Esophagus squamous epithelium (tissue), 5 donors: ENCODE results near the gene PRKCZ. TPM values are rescaled to one million over a fixed set of nuclear protein-coding genes. Genes with fewer than 3 reads are reported as not detected.
A peak's percentile ranks its signal among the peaks of the same experiment; 100 is the strongest.

Experiments used
- DNase-seq: peaks from one replicate; lab custom pipeline; 2025; lab: John Stamatoyannopoulos, UW
- H3K27ac ChIP-seq, 4 donors: fragments of 200-600 bp; sonication (generic); one replicate each; pipeline ENCODE4 v1.5.1; 2016 to 2019; ENCODE audit warnings: mild to moderate bottlenecking in 1 of 4
- H3K27me3 ChIP-seq, 4 donors: fragments of 200-600 bp; sonication (generic); 1 replicate in 3 of 4; 2 replicates in 1 of 4; pipeline versions ENCODE4 v1.5.1 to v1.6.0; 2017 to 2021; ENCODE audit warnings: antibody characterized with exemption in 1 of 4
- H3K36me3 ChIP-seq, 3 donors: fragments of 200-600 bp; sonication (generic); one replicate each; pipeline ENCODE4 v1.5.1; 2016 to 2019
- H3K4me1 ChIP-seq, 3 donors: fragments of 200-600 bp; sonication (generic); one replicate each; pipeline ENCODE4 v1.5.1; 2017 to 2019
- H3K4me3 ChIP-seq, 4 donors: fragments of 200-600 bp; sonication (generic); 1 replicate in 3 of 4; 2 replicates in 1 of 4; pipeline ENCODE4 v1.5.1; 2016 to 2019; ENCODE audit warnings: mild to moderate bottlenecking in 2 of 4, moderate library complexity in 1 of 4
- H3K9me3 ChIP-seq, 3 donors: fragments of 200-600 bp; sonication (generic); one replicate each; pipeline ENCODE4 v1.5.1; 2016 to 2019
- POLR2A ChIP-seq, 4 donors: fragments of 450-650 bp; IDR thresholded peaks; one replicate each; pipeline ENCODE4 v1.6.1; 2017; ENCODE audit warnings: antibody characterized with exemption in 4 of 4, mild to moderate bottlenecking in 4 of 4, moderate library complexity in 3 of 4
- WGBS, 2 donors: methylation state at CpG; one replicate each; pipeline ENCODE4 v1.1.5; 2018; 5-methylcytosine and 5-hydroxymethylcytosine counted together
- intact Hi-C: fragments of 100-400 bp; cut with DNase I; formaldehyde crosslinking; loops from one replicate; pipeline ENCODE4 v1.15.0; 2022
- total RNA-seq, 4 donors: library from RNA; depleted of rRNA; stranded (reverse); fragments of >200 nt; gene quantifications; one replicate each; pipeline ENCODE4 v1.1.0, GENCODE V29; 2016
- TF ChIP-seq, protein P1 (sequence below), 6 experiments: fragments of 450-650 bp in 4 of 6; fragments of 200-600 bp in 2 of 6; sonication (generic) in 2 of 6; IDR thresholded peaks; one replicate each; pipeline ENCODE4 v1.5.1; 2016 to 2019; ENCODE audit warnings: antibody characterized with exemption in 6 of 6, mild to moderate bottlenecking in 4 of 6, moderate library complexity in 4 of 6
- donor health status: DM: yes; HTN: yes; CAD: no.

Gene PRKCZ
- total RNA-seq, 4 donors from 2014 or later: 14.5 to 23.8 (median 17.5) TPM

DNA sequence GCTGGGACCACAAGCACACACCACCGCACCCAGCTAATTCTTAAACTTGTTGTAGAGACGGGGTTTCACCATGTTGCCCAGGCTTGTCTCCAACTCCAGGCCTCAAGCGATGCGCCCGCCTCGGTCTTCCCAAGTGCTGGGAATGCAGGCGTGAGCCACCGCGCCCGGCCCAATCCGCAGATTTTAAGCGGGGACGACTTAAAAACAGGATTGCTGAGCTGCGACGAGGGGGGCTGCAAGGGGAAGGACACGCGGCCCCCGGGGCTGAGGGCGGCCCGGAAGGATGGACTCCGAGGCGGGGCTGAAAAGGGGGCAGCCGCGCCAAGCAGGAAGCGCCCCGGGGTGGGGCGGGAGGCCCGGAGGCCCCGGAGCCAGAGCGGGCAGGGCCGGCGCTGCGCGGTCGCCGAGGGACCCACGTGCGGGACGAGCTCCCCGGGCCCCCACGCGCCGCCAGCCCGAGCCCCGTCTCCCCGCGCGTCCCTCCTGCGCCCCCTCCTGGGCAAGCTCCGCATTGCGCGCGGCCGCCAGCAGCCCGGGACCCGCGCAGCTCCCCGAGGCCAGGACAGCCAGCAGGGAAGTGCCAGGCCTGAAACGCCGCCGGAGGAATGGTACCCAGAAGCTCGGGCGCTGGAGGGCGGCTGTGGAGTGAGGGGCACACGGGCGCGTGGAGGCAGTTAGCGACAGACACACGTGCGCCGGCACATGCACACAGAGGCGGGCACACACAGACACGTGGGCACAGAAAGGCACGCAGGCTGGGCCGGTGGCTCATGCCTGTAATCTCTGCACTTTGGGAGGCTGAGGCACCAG, 5.5 kb upstream of the PRKCZ start:
- intact Hi-C loops: loop anchor here (5.0 kb wide), 1 partner anchor 82 kb away; no protein-coding TSS in a partner anchor
- WGBS, 2 donors: 11 to 25% methylated on average over 7 to 12 of the region's 75 CpGs
- DNase-seq: no peak

DNA sequence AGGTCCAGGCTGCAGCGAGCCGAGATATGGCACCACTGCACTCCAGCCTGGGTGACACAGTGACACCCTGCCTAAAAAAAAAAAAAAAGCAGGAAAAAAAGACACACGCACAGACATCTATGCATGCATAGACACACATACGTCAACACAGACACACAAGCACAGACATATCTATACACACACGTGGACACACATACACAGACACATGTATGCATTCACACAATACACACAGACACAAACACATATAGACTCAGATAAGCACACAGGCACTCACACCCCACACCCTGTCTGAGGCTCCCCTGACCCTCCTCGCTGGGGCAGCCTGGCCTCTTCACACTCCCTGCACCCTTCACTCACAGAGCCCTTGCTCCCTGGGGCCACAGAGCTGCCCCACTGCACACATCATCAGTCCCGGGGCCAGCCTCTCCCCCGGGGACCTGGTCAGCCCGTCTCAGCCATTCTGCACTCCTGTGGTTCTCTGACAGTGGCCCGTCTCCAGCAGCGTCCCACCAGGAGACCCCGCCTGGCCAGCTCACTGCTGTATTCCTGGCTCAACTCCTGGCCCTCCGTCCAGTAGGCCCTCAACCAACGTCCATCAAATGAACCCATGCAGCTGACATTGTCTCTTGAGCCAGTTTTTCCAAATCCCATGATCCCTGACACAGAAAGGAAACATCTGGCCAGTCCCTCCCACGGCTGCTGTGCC, 4.6 kb upstream of the PRKCZ start:
- DNase-seq: no peak
- intact Hi-C loops: loop anchor here (5.0 kb wide), 1 partner anchor 83 kb away; no protein-coding TSS in a partner anchor
- Histone ChIP-seq H3K27me3 (peaks cover 0 to 79% (median 2%) of the 10 kb centered on the region in 4 donors), H3K9me3 (no peaks in the 10 kb centered on the region), H3K36me3 (no peaks in the 10 kb centered on the region), H3K4me1 (peaks cover 14 to 53% (median 20%) of the 10 kb centered on the region in 3 donors), H3K27ac (no peak overlapping the region), H3K4me3 (no peak overlapping the region)
- TF ChIP-seq, protein P1, sequence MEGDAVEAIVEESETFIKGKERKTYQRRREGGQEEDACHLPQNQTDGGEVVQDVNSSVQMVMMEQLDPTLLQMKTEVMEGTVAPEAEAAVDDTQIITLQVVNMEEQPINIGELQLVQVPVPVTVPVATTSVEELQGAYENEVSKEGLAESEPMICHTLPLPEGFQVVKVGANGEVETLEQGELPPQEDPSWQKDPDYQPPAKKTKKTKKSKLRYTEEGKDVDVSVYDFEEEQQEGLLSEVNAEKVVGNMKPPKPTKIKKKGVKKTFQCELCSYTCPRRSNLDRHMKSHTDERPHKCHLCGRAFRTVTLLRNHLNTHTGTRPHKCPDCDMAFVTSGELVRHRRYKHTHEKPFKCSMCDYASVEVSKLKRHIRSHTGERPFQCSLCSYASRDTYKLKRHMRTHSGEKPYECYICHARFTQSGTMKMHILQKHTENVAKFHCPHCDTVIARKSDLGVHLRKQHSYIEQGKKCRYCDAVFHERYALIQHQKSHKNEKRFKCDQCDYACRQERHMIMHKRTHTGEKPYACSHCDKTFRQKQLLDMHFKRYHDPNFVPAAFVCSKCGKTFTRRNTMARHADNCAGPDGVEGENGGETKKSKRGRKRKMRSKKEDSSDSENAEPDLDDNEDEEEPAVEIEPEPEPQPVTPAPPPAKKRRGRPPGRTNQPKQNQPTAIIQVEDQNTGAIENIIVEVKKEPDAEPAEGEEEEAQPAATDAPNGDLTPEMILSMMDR (IDR thresholded peaks at IDR 0.05): no peak
- no peak for TF ChIP-seq POLR2A (IDR thresholded peaks at IDR 0.05)
- 64% methylated on average over 14 to 15 of the region's 15 CpGs for WGBS, 2 donors

More for the DNA sequence above, 5.5 kb upstream of the PRKCZ start:
- peaks cover 12 to 45% (median 18%) of the 10 kb centered on the region in 3 donors for H3K4me1 ChIP-seq
- H3K9me3 ChIP-seq: no peaks in the 10 kb centered on the region
- H3K27ac ChIP-seq: peak overlapping the region in 2 of 4 donors; percentile 25 to 36
- H3K27me3 ChIP-seq: peaks cover 0 to 76% (median 2%) of the 10 kb centered on the region in 4 donors
- H3K36me3 ChIP-seq: no peaks in the 10 kb centered on the region
- no peak for TF ChIP-seq POLR2A (IDR thresholded peaks at IDR 0.05)
- TF ChIP-seq, protein P1 (IDR thresholded peaks at IDR 0.05): peak; percentile 67 to 97 (median 94)
- peak overlapping the region; percentile 22 to 64 (median 33) for H3K4me3 ChIP-seq

DNA sequence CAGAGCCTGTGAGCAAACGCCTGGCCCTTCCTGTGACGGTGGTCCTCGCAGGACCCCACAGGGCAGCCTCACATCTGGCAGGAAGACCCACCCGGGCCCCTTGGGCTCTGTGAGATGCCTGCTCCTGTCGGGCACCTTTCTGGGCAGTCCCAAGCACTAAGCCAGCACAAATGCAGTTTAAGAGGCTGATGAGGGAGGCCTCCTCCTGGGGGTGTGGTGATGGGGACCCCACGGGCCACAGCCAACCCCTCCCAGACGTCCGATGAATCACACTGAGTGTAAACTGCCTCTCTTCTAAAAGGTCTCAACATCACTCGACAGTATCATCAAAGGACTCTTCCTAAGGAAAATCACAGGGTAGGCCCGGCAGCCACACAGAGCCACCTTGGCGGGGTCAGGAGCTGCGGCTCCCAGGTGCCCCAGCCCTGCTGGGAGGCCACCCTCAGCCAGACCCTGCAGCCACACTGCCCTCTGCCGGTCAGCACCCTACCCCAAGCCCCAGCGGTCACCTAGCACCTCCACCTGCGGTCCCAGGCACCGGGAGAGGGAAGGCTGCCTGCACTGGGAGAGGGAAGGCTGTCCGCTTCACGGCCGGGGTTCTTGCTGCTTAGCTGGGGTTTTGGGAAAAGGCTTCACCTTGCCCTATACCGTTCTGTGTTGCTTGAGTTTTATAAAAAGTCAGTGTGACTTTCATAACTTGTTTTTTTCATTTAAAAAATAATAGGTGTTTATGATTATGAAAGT, 3.9 kb upstream of the PRKCZ start:
- peaks cover 0 to 79% (median 2%) of the 10 kb centered on the region in 4 donors for H3K27me3 ChIP-seq
- TF ChIP-seq POLR2A (IDR thresholded peaks at IDR 0.05): no peak
- TF ChIP-seq, protein P1 (IDR thresholded peaks at IDR 0.05): peak; percentile 44 to 66 (median 54)
- peaks cover 14 to 60% (median 20%) of the 10 kb centered on the region in 3 donors for H3K4me1 ChIP-seq
- no peaks in the 10 kb centered on the region for H3K36me3 ChIP-seq
- no peak for DNase-seq
- peak overlapping the region in 1 of 4 donors; percentile 13 for H3K27ac ChIP-seq
- no peak overlapping the region for H3K4me3 ChIP-seq
- no peaks in the 10 kb centered on the region for H3K9me3 ChIP-seq
- intact Hi-C loops: loop anchor here (5.0 kb wide), 1 partner anchor 84 kb away; no protein-coding TSS in a partner anchor
- 28 to 34% methylated on average over 4 to 10 of the region's 20 CpGs for WGBS, 2 donors

DNA sequence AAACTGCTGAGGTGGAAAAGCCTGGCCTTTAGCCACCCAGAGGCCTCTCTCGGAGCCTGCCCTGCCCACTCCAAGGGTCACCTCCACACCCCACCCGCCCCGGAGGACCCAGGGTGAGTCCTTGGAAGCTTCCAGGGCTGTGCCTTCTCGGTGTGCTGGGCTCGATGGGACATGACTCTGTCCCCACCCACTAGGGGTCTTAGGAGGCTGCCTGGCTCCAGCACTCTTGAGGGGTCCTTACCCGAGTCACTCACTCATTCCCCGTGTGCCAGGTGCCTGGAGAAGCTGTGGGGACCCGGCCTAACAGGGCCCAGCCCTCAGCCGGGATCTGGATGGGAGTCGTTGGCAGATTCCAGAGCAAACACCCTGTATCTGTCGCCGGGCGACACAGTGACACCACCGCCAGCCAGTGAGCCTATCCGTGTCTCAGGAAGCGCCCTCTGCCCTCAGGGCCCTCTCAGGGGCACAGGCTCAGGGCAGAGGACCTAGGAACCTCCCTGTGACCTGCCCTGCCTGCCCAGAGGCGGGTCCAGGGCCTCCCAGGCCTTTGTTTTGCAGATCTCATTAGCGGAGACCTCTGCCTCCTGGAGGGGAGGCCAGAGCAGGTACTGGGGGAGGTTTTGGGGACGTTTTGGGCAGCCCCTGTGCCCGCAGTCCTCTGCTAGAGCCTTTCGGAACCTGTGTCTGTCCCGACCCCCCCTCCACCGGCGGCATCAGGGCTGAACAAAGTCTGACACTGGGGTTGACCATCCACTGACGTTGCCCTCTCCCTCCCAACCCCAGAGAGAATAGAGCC, 3.1 kb upstream of the PRKCZ start:
- H3K36me3 ChIP-seq: no peaks in the 10 kb centered on the region
- H3K4me3 ChIP-seq: no peak overlapping the region
- H3K4me1 ChIP-seq: peaks cover 14 to 68% (median 20%) of the 10 kb centered on the region in 3 donors
- WGBS, 2 donors: 20 to 76% methylated on average over 4 to 5 of the region's 25 CpGs
- no peaks in the 10 kb centered on the region for H3K9me3 ChIP-seq
- H3K27me3 ChIP-seq: peaks cover 0 to 86% (median 2%) of the 10 kb centered on the region in 4 donors
- no peak for DNase-seq
- intact Hi-C loops: loop anchor here (5.0 kb wide), 1 partner anchor 85 kb away; no protein-coding TSS in a partner anchor
- TF ChIP-seq POLR2A (IDR thresholded peaks at IDR 0.05): no peak
- TF ChIP-seq, protein P1 (IDR thresholded peaks at IDR 0.05): no peak
- no peak overlapping the region for H3K27ac ChIP-seq
